IMR-90 (cell line): ENCODE results near the gene PLCL1. TPM values are rescaled to one million over a fixed set of nuclear protein-coding genes. Genes with fewer than 3 reads are reported as not detected.

ENCODE experiments used
- ATAC-seq: fragments of 200-7000 bp; cut with Tn5 transposase; 2 replicates; pipeline ENCODE4 v1.9.1; 2020; ENCODE audit warnings: low read depth, mild to moderate bottlenecking, moderate library complexity
- BruUV-seq: library from RNA; stranded (reverse); fragments of 400-500 nt; replicated peaks from 2 replicates; lab custom pipeline; 2021; lab: Mats Ljungman, UMichigan
- CTCF ChIA-PET: fragments of 300-600 bp; formaldehyde crosslinking; extraction: SDS; loops from one replicate; lab custom pipeline; 2021; ENCODE audit warnings: antibody characterized with exemption; lab: Yijun Ruan, JAX
- POLR2A ChIA-PET: fragments of 300-600 bp; sonication (Branson Sonifier 250); formaldehyde crosslinking; loops from one replicate; lab custom pipeline; 2022; ENCODE audit warnings: antibody characterized with exemption; ENCODE audit not compliant: unreplicated experiment; lab: Charles Lee
- DNase-seq: peaks from one replicate; pipeline ENCODE4 v3.0.0; 2013
- H2AFZ ChIP-seq: replicated peaks from 2 replicates; pipeline ENCODE3; 2013; ENCODE audit warnings: low read length, mild to moderate bottlenecking; ENCODE audit not compliant: poor library complexity
- H2AK5ac ChIP-seq: 2 replicates; pipeline ENCODE4 v1.6.1; 2013; ENCODE audit warnings: low read depth, low read length, inconsistent platforms
- H2AK9ac ChIP-seq: replicated peaks from 2 replicates; pipeline ENCODE3; 2013; ENCODE audit warnings: mild to moderate bottlenecking, low read depth, low read length, moderate library complexity; ENCODE audit not compliant: poor library complexity
- H2BK120ac ChIP-seq: 2 replicates; pipeline ENCODE4 v1.6.1; 2013; ENCODE audit warnings: low read depth, low read length, inconsistent platforms
- H2BK15ac ChIP-seq: 3 replicates; pipeline ENCODE4 v1.6.1; 2013; ENCODE audit warnings: low read depth, low read length, inconsistent platforms
- H2BK20ac ChIP-seq: 2 replicates; pipeline ENCODE4 v1.6.1; 2013; ENCODE audit warnings: low read depth, mild to moderate bottlenecking, inconsistent platforms, low read length, moderate library complexity
- H2BK5ac ChIP-seq: 2 replicates; pipeline ENCODE4 v1.6.1; 2013; ENCODE audit warnings: mild to moderate bottlenecking, low read depth, low read length, inconsistent platforms; ENCODE audit not compliant: poor library complexity, severe bottlenecking
- H3K14ac ChIP-seq: replicated peaks from 2 replicates; pipeline ENCODE4 v1.6.1; 2013; ENCODE audit warnings: low read depth, low read length, inconsistent platforms
- H3K18ac ChIP-seq: 2 replicates; pipeline ENCODE4 v1.6.1; 2013; ENCODE audit warnings: low read depth, low read length, control low read depth
- H3K23ac ChIP-seq: 2 replicates; pipeline ENCODE4 v1.6.1; 2013; ENCODE audit warnings: low read depth, low read length, inconsistent platforms
- H3K27ac ChIP-seq: 2 replicates; pipeline ENCODE4 v1.5.1; 2013; ENCODE audit warnings: mild to moderate bottlenecking, control low read depth, low read length; ENCODE audit not compliant: insufficient read depth
- H3K27me3 ChIP-seq: 2 replicates; pipeline ENCODE4 v1.6.1; 2013; ENCODE audit warnings: low read length; ENCODE audit not compliant: control insufficient read depth, insufficient read depth
- H3K36me3 ChIP-seq: 2 replicates; pipeline ENCODE4 v1.6.1; 2013; ENCODE audit warnings: low read length, mixed read lengths; ENCODE audit not compliant: control insufficient read depth, insufficient read depth
- H3K4ac ChIP-seq: 2 replicates; pipeline ENCODE4 v1.6.1; 2013; ENCODE audit warnings: low read depth, low read length, inconsistent platforms
- H3K4me1 ChIP-seq: 2 replicates; pipeline ENCODE4 v1.6.1; 2013; ENCODE audit warnings: low read length, mixed read lengths; ENCODE audit not compliant: control insufficient read depth, insufficient read depth
- H3K4me2 ChIP-seq: 2 replicates; pipeline ENCODE4 v1.6.1; 2013; ENCODE audit warnings: low read depth, mild to moderate bottlenecking, control low read depth, low read length, moderate library complexity
- H3K4me3 ChIP-seq: 2 replicates; pipeline ENCODE4 v1.5.1; 2013; ENCODE audit warnings: low read depth, mild to moderate bottlenecking, control low read depth, low read length, moderate library complexity; ENCODE audit not compliant: insufficient read depth
- H3K56ac ChIP-seq: 2 replicates; pipeline ENCODE4 v1.6.1; 2013; ENCODE audit warnings: low read length, inconsistent platforms; ENCODE audit not compliant: insufficient read depth; ENCODE audit errors: extremely low read depth
- H3K79me1 ChIP-seq, 2 experiments: 2 replicates each; pipeline ENCODE4 v1.6.1; 2013; ENCODE audit warnings: low read length in 2 of 2, inconsistent platforms in 1 of 2, low read depth in 1 of 2
- H3K9ac ChIP-seq: 2 replicates; pipeline ENCODE4 v1.6.1; 2013; ENCODE audit warnings: low read depth, low read length, control low read depth
- H3K9me1 ChIP-seq: 2 replicates; pipeline ENCODE4 v1.6.1; 2013; ENCODE audit warnings: low read length, inconsistent platforms; ENCODE audit not compliant: insufficient read depth
- H3K9me3 ChIP-seq: 2 replicates; pipeline ENCODE4 v1.6.1; 2013; ENCODE audit warnings: low read length; ENCODE audit not compliant: control insufficient read depth, insufficient read depth
- H4K20me1 ChIP-seq: 2 replicates; pipeline ENCODE4 v1.6.1; 2013; ENCODE audit warnings: low read length, inconsistent platforms; ENCODE audit not compliant: insufficient read depth
- H4K5ac ChIP-seq: 2 replicates; pipeline ENCODE4 v1.6.1; 2013; ENCODE audit warnings: mild to moderate bottlenecking, low read depth, low read length, control low read depth
- H4K8ac ChIP-seq, 2 experiments: 2 replicates each; pipeline ENCODE4 v1.6.1; 2013; ENCODE audit warnings: low read depth in 2 of 2, low read length in 2 of 2, control low read depth in 1 of 2, inconsistent platforms in 1 of 2
- H4K91ac ChIP-seq: 2 replicates; pipeline ENCODE4 v1.6.1; 2013; ENCODE audit warnings: low read depth, low read length, inconsistent platforms; ENCODE audit not compliant: insufficient read depth
- CEBPB ChIP-seq: IDR thresholded peaks from 2 replicates; pipeline ENCODE4 v1.6.1; 2012; ENCODE audit warnings: low read depth, low read length, improper control_type of control experiment
- MAZ ChIP-seq: IDR thresholded peaks from 2 replicates; pipeline ENCODE4 v1.6.1; 2012; ENCODE audit warnings: low read depth, mild to moderate bottlenecking, low read length, improper control_type of control experiment, moderate library complexity, borderline replicate concordance
- WGBS, 2 experiments: methylation state at CpG; one replicate each; pipeline versions ENCODE4 v1.1.5 to v1.1.7; 2013; ENCODE audit warnings: missing lambda C conversion rate in 2 of 2; ENCODE audit not compliant: insufficient read length in 1 of 2; ENCODE audit errors: extremely low coverage in 2 of 2; 5-methylcytosine and 5-hydroxymethylcytosine counted together
- dilution Hi-C: fragments of 300-500 bp; cut with HindIII; formaldehyde crosslinking; loops from one replicate; pipeline ENCODE4 v1.14.3; 2018; ENCODE audit warnings: low sequenced_read_pairs; ENCODE audit not compliant: unreplicated experiment
- in situ Hi-C: fragments of 300-500 bp; cut with MboI; formaldehyde crosslinking; loops from 3 replicates; pipeline ENCODE4 v1.14.3; 2019; ENCODE audit warnings: low sequenced_read_pairs, inconsistent platforms, mixed read lengths
- intact Hi-C: fragments of 100-400 bp; cut with micrococcal nuclease; formaldehyde crosslinking; loops from 2 replicates; pipeline ENCODE4 v1.10.0; 2022
- polyA plus RNA-seq, 3 experiments: library from polyadenylated mRNA; depleted of rRNA; stranded (reverse); fragments of >200 nt; gene quantifications; 2 replicates each; pipeline ENCODE4 v1.2.3, GENCODE V29; 2012; ENCODE audit warnings: low replicate concordance in 1 of 3
- total RNA-seq: library from RNA; depleted of rRNA; stranded (reverse); fragments of >200 nt; gene quantifications from 2 replicates; pipeline ENCODE4 v1.2.3, GENCODE V29; 2012

PLCL1 gene
- total and polyA plus RNA-seq, 2 of the 4 experiments (the other 2 are of a cell fraction) = 0.14 to 0.18 TPM

DNA sequence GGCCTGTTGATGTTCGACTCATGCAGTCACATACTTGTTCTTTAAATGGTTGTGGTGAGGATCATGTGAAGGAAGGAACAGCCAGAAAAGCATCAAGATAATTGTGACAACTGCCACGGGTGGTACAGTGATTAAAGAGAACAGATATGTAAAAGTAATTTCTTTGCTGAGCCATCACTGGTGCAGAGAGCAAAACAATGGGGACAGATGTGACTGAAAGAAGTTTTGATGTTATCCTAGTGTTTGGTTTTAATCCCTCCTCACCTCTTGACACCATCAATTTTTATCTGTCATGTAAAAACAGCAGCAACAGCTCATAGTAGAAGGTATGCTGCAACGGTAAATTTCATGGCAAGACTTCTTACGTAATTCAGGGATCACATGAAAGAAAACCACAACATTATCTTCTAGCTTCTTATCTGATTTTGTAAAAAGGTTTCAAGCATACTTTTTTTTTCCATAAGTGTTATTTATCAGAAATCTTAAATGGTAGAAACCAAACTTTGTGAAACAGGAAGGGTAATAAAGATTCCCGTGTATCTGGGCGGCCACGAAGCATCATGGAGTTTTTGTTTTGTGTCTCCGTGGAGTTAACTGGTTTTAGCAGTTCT, 65.2 kb downstream of the PLCL1 start:
- no peak overlapping the region for H3K4ac ChIP-seq
- H3K4me3 ChIP-seq = no peak overlapping the region
- H2BK120ac ChIP-seq = no peak overlapping the region
- no CpG with 5 or more reads among the region's 8 CpGs for WGBS, 2 experiments
- no peak overlapping the region for H2AFZ ChIP-seq
- intact Hi-C loops = no loop called here
- H4K91ac ChIP-seq = no peak overlapping the region
- dilution Hi-C loops = no loop called here
- H3K9ac ChIP-seq = no peak overlapping the region
- H2BK5ac ChIP-seq = no peak overlapping the region
- H4K5ac ChIP-seq = no peak overlapping the region
- no peaks in the 10 kb centered on the region for H4K20me1 ChIP-seq
- H4K8ac ChIP-seq = no peak overlapping the region
- H3K4me2 ChIP-seq = no peak overlapping the region
- no peak overlapping the region for H3K18ac ChIP-seq
- no peak overlapping the region for H3K27ac ChIP-seq
- H3K23ac ChIP-seq = no peak overlapping the region
- no peaks in the 10 kb centered on the region for H3K27me3 ChIP-seq
- H3K4me1 ChIP-seq = peaks cover 3% of the 10 kb centered on the region
- POLR2A ChIA-PET = no interaction called here
- in situ Hi-C loops = no loop called here
- H3K79me1 ChIP-seq = no peaks in the 10 kb centered on the region
- H3K14ac ChIP-seq = 0 out of 2 replicates have a peak overlapping the region, but pooled peaks have one; percentile 59
- H3K56ac ChIP-seq = no peak overlapping the region
- 0 out of 2 replicates have a peak overlapping the region, but pooled peaks have one; percentile 10 for H2BK20ac ChIP-seq
- BruUV-seq = no TSS peak
- no peaks in the 10 kb centered on the region for H3K9me1 ChIP-seq
- no peak overlapping the region for H2BK15ac ChIP-seq
- CTCF ChIA-PET = no interaction called here
- H3K36me3 ChIP-seq = no peaks in the 10 kb centered on the region
- H3K9me3 ChIP-seq = no peaks in the 10 kb centered on the region
- no peak overlapping the region for H2AK5ac ChIP-seq
- H2AK9ac ChIP-seq = no peak overlapping the region
- TF ChIP-seq CEBPB (0 out of 2 replicates have a peak, but pooled peaks have one; percentile 46), MAZ (no peak)
- ATAC-seq (no peak), DNase-seq (no peak)
